IPS DF 4.7 (cell line): ENCODE data around the gene NOLC1.

Experiments used
- DNase-seq: peaks from one replicate; pipeline ENCODE4 v3.0.0-alpha.2; 2013; ENCODE audit warnings: low spot score; ENCODE audit errors: extremely low read depth

The NOLC1 gene

DNA sequence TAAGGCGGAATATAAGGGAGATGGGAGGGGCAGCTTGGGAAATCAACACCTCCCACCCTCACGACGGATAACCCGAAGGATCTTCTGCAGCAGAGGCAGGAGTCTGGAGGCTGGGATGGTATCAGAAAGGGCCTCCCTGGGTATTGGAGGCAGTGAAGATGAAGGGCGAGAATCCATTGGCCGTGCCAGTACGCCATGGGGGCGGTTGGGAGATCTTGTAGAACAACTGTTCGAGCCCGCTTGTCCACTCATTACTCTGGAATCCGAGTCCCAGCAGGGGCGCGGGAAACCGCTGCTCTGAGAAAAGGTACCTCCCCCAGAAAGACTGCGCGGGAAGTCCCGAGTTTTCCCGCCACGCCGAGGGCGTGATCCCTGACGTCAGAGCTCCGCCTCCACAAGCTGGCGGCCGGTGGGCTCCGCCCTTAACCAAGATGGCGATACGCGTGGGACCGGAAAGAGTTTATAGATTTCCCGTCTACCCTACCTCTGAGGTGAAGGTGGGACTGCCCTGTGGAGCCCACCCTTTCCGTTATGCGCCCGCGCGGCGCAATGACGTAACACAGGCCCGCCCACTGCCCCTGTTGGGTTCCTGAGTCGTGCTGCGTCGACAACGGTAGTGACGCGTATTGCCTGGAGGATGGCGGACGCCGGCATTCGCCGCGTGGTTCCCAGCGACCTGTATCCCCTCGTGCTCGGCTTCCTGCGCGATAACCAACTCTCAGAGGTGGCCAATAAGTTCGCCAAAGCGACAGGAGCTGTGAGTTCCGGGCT, at the start of gene NOLC1:
TSS of gene NOLC1 (plus strand) at position 616 of the 771 bp plus-strand sequence. CDS start at position 638, 22 bp downstream.
- peak; percentile 92 for DNase-seq

GRCh38 chr10:102102421-102102820, 49.8 kb upstream of the NOLC1 start:
- DNase-seq, result no peak

GRCh38 chr10:102106998-102107397, 45.2 kb upstream of the NOLC1 start:
- DNase-seq, result no peak

DNA sequence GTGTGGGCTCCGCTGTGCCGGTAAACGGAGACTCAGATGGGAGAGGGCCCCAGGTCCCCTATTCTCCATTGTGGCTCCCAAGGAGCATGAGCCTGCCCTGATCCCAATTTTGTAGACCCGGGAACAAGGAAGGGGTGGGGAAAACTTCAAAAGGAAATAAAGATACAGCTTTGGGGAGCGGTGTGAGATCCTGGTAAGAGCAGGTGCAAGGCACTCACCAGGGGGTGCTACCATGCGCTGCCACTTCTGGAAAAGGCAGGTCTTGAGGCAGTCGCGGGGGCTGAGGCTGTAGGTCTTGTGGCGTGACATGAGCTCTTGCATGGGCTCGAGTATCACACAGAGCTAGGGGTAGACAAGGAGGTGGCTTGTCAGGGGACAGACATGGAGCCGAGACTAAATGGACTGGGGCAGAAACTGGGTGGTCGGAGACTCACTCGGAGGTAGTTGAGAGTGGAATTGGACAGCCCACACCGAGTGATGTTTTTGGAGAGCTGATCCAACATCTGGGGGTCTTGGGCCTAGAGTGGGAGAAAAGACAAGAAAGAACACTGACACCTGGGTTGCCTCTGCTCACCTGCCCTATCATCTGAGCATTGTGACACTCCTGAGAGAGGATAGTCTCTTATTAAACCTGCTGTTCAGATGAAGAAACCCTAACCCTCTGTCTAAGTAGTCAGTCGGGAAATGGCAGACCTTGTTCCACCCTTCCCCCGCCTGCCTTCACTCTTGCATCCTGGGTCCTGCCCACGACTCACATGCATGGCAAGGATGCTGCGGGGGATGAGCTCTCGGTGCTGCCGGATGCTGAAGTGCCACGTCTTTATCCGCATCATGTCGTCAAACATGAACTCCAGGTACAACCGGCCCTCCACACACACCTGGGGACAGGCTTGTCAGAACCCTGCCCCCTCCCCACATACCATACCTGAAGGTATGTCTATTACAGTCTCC, 42.7 kb upstream of the NOLC1 start:
- no peak for DNase-seq

DNA sequence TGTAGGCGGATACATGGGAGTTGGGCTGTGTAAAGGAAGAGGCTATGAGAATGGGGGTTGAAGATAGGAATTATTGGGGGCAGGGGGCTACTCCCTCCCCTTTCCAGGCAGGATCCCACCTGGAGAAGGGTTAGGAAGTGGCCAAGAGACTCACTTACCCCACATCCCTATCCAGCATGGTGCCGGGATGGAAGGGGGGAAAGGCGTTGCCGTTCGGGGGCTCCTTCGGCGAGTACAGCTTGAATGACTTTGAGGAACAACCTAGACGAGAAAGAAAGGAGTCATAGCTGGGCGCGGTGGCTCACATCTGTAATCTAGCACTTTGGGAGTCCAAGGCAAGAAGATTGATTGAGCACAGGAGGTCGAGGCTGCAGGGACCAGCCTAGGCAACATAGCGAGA, 40.9 kb upstream of the NOLC1 start:
- DNase-seq, result no peak

DNA sequence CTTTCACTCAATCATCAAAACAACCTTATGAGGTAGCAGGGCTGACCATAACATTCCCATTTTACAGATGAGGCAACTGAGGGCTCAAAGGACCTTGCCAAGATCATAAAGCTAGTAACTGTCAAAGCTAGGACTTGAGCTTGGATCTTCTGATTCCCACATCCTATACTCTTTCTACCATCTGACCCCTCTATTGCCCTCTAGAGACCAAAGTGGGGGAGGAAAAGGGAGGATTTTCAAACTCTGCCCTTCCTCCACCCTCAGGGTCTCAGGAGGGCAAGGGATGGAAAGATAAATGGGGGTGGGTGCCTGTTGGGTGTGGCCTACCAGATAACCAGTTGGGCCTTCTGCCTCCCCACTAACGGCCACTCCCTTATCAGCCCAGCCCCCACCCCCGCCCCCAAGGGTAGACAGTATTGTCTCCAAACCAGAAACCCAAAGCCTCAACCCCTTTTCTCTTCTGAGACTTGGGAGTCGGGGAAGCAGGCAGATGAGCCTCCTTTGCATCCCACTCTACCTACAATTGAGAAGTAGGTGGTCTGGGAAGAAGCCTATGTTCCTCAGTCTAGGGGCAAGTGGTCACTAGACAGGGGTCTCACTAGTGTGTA, 39.9 kb upstream of the NOLC1 start:
- DNase-seq, result no peak

GRCh38 chr10:102113261-102113955, 38.8 kb upstream of the NOLC1 start:
- no peak for DNase-seq

DNA sequence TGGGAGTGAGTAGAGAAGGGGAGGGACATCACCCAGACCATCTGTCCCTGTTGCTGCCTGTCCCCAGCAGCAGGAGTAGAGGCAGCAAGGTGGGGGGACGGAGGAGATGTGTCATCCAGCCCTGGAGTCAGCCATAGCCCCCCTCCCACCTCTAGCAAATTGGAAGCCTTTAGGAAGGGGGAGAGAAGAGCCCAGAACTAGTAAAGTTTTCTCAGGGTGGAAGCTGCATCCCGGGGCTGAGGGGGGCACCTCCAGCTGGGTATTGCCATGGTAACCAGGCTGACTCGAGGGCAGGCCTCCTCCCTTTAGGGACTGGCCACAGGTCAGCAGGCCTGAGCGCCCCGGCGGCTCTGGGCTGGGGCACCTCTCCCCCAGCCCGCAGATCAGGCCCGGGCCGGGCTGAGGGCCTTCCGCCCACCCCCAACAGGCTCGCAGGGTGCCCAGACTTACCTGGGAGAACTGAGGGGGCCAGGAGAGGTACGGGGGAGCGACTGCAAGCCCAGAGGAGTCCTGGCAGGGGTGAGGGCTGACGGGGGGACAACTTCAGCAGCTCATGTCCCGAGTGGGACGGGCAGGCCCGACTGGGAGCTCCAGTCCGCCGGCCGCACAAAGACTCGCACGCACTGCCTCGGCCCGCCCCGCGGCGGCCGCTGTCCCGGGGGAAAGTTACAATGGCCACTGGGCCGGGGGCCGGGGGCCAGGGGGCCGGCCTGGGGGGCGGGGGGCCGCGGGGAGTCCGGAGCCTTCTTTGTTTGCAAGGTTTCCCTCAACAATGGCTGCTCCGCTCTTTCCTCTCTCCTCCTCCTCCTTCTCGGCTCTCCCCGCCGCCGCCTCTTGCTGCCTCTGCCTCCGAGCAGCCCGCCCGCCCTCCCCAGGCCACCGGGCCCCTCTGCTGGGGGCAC, 38.0 kb upstream of the NOLC1 start:
- DNase-seq, result no peak

DNA sequence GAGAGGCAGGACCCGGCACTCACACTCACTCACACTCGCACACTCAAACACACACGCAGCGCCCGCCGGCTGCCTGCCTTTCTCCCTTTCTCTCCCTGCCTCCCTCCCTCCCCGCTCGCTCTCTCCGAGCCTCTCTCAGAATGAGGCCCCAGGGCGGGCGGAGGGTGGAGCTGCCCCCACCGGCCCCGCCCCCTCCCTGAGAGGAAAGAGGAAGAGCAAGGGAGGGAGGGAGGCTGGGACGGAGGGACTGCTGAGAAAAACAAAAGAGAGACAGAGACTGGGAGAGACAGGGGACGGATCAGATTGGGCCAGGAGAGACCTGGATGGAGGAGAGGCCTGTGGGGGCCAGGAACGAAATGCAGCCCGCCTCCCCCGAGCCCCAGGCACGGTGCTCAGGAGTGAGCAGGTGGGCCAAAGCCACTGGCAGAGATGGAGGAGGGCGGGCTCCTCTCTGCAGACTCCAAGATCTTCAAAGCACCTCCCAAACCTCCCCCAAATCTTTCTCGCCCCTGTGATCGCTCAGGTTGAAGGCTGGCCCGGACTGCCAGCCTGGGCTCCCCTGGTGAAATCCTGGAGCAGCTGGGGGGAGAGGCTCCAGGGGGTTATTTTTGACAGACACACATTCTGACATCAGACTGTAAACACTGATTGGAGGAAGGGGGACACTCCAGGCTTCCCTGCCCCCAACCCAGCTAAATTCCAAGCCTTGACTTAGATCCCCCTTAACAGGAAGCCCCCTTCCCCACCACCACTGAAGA, 37.1 kb upstream of the NOLC1 start:
- DNase-seq, result no peak

GRCh38 chr10:102115775-102116174, 36.4 kb upstream of the NOLC1 start:
- DNase-seq, result no peak

DNA sequence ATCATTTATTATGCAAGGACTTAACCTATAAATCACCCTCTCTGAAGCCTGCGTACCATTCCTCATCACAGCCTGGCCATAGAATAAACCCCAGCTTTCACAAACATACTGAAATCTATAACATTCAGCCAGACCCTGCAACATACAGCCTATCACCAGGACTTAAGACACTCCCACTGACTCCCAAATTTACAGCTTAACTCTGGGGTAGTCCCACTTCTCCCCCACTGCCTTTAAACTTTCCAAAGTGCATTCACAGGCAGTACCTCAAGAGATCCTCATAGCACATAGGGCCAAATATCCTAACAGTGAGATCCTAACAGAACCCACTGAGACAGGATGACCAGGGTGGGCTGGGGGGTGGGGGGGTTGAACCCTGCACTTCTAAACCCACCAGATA, 35.5 kb upstream of the NOLC1 start:
- DNase-seq, result no peak

- no peak for DNase-seq
Measured at GRCh38 chr10:102117391-102118159, 34.6 kb upstream of the NOLC1 start.

- DNase-seq, result no peak
Measured at GRCh38 chr10:102118867-102119266, 33.3 kb upstream of the NOLC1 start.

DNA sequence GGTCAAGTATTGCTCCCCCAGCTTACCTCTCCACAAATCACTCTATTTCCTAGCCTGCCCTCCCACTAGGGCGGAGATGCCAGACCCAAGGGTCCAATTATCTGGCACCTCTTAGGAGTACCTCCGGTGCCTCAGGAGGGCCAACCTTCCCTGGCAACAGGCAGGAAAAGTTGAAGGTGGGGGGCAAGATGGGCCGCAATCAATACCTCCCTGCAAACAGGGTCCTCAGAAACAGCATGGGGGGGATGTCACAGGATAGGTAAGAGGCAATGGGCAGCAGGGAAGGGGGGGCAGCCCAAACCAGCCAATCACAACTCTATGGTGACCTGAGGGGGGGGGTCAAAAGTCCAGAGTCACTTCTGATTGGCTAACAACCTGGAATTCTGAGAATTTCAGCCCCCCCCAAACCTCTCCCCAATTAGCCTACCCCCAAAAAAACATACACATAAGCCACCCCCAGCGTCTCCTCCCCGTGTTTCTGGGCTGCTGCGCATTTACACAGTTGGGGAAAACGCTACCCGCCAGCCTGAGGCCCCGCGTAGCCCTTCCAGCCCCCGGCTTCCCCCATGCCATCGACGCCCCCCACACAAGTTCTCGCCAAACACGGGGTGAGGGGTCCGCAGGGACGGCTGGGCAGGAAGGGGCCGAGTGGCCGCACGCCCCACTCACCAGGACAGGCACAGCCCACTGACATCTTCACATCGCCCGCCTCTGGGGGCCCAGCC, 32.6 kb upstream of the NOLC1 start:
- no peak for DNase-seq

DNA sequence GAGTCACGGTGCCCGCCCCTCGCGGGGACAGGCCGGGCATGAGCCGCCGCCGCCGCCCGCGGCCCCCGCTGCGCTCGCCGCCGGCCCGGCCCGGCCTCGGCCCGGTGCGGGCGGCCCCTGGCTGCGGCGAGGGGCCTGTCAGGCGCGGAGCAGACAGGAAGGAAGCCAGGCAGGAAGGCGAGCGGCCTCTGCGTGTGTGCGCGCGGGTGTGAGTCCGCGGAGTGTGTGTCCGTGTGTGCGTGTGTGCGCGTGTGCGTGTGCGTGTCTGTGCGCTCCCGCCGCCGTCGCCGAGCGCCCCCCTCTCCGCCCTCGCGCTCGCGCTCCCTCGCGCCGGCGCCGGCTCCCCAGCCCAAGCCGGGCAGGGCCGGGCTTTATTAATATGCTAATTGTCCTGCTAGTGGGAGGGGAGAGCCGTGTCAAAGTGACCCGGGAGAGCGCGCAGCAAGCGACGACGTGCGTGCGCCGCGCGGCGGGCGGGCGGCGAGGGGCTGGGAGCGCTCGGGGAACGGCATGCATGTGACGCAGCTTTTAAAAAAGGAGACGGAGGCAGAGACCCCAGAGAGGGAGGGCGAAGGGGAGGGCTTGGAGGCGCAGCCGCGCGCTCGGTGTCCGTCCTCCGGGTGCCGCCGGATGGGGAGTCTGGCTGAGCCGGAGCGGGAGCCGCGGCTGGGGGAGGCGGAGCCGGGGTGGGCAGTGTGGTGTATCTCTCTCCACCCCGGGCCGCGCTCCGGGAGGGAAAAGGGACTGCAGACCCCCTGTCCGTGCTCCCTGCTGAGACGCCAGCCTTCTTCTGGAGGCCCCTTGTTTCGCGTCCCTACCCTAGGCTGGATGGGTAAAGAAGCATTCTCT, 31.8 kb upstream of the NOLC1 start, which contains the start of gene LDB1:
TSS of gene LDB1 (minus strand) at position 227 of the 849 bp plus-strand sequence. CDS start 258 bp downstream, outside the sequence.
- DNase-seq, result no peak

GRCh38 chr10:102120991-102121738, 31.0 kb upstream of the NOLC1 start:
- DNase-seq, result peak; percentile 95
